Measurements from ENCODE around the gene CASK. TPM values are rescaled to one million over a fixed set of nuclear protein-coding genes. Genes with fewer than 3 reads are reported as not detected.

CASK gene
- total RNA-seq, 2 experiments from 2014 or later: 39.9 to 44.6 TPM

DNA sequence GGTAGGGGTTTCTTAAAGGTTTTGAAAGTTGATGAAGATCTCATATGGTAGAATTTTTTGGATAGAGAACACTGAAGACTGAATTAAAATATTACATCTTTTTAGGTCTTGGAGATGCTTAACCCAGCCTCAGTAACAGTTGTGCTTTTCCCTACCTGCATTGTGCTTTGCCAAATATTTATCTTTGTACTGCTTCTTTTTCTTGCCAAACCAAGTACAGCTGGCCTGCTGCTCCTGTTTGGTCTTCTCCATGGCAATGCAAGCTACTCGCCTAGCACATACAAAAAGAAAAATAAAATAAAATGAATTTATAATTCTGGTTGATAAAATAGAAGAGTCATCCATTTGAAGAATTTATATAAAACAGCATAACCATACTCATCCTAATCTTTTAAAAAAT is 380.8 kb downstream of the CASK start:
- Mint-ChIP-seq H3K27ac (no peak overlapping the region), H3K4me1 (ENCODE audit: low read depth) (no peaks in the 10 kb centered on the region), H3K27me3 (no peaks in the 10 kb centered on the region), H3K9me3 (no peaks in the 10 kb centered on the region), H3K4me3 (no peak overlapping the region), H3K36me3 (ENCODE audit: low read depth) (peaks cover 51% of the 10 kb centered on the region)
- Histone ChIP-seq H3K27ac (ENCODE audit: low read depth in 1 of 2, low read length in 2 of 2) (no peak overlapping the region), H3K4me1 (ENCODE audit: insufficient read depth, low read length) (no peaks in the 10 kb centered on the region), H3K27me3 (ENCODE audit: control insufficient read depth in 1 of 2, insufficient read depth in 2 of 2, low read length in 2 of 2) (no peaks in the 10 kb centered on the region), H3K36me3 (ENCODE audit: insufficient read depth, low read length) (peaks cover 17% of the 10 kb centered on the region), H3K4me3 (ENCODE audit: low read length) (no peak overlapping the region), H3K9me3 (ENCODE audit: control insufficient read depth in 1 of 2, insufficient read depth in 1 of 2, low read length in 2 of 2) (no peaks in the 10 kb centered on the region)
- ATAC-seq (ENCODE audit: poor library complexity) (no peak), DNase-seq (no peak)
- ChIA-PET CTCF (no interaction called here), POLR2A (no interaction called here)
- TF ChIP-seq, protein P1, sequence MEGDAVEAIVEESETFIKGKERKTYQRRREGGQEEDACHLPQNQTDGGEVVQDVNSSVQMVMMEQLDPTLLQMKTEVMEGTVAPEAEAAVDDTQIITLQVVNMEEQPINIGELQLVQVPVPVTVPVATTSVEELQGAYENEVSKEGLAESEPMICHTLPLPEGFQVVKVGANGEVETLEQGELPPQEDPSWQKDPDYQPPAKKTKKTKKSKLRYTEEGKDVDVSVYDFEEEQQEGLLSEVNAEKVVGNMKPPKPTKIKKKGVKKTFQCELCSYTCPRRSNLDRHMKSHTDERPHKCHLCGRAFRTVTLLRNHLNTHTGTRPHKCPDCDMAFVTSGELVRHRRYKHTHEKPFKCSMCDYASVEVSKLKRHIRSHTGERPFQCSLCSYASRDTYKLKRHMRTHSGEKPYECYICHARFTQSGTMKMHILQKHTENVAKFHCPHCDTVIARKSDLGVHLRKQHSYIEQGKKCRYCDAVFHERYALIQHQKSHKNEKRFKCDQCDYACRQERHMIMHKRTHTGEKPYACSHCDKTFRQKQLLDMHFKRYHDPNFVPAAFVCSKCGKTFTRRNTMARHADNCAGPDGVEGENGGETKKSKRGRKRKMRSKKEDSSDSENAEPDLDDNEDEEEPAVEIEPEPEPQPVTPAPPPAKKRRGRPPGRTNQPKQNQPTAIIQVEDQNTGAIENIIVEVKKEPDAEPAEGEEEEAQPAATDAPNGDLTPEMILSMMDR (IDR thresholded peaks at IDR 0.05): no peak
- intact Hi-C loops (cut with DNase I, micrococcal nuclease): no loop called here

DNA sequence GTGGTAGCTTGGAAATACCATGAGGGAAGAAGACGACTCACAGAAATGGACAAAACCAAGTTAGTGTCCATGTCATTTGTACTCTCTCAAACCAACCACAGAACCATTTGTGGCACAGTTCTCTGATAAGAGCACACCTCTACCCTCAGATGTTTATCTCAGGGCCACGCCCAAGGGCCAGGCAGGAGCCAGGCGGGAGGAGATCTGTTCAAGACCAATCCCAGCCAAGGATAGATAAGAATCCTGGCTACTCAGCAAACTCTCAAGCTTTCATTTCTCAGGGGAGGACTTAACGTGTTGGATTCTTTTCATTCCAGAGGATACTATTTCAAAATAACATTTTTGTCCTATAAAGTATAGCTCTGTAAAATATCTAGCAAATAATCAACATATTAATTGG is 381.2 kb downstream of the CASK start:
- intact Hi-C loops (cut with DNase I, micrococcal nuclease): no loop called here
- H3K27ac Mint-ChIP-seq: no peak overlapping the region
- ChIA-PET CTCF (no interaction called here), POLR2A (no interaction called here)
- H3K36me3 Mint-ChIP-seq (ENCODE audit: low read depth): peaks cover 51% of the 10 kb centered on the region
- ATAC-seq (ENCODE audit: poor library complexity) (no peak), DNase-seq (no peak)
- H3K27me3 ChIP-seq (ENCODE audit: control insufficient read depth in 1 of 2, insufficient read depth in 2 of 2, low read length in 2 of 2): no peaks in the 10 kb centered on the region
- H3K27ac ChIP-seq (ENCODE audit: low read depth in 1 of 2, low read length in 2 of 2): no peak overlapping the region
- TF ChIP-seq, protein P1 (IDR thresholded peaks at IDR 0.05): no peak
- H3K4me3 Mint-ChIP-seq: no peak overlapping the region
- peaks cover 17% of the 10 kb centered on the region for H3K36me3 ChIP-seq (ENCODE audit: insufficient read depth, low read length)
- H3K27me3 Mint-ChIP-seq: no peaks in the 10 kb centered on the region
- H3K9me3 ChIP-seq (ENCODE audit: control insufficient read depth in 1 of 2, insufficient read depth in 1 of 2, low read length in 2 of 2): no peaks in the 10 kb centered on the region
- H3K4me3 ChIP-seq (ENCODE audit: low read length): no peak overlapping the region
- no peaks in the 10 kb centered on the region for H3K4me1 ChIP-seq (ENCODE audit: insufficient read depth, low read length)
- H3K4me1 Mint-ChIP-seq (ENCODE audit: low read depth): no peaks in the 10 kb centered on the region
- H3K9me3 Mint-ChIP-seq: no peaks in the 10 kb centered on the region

DNA sequence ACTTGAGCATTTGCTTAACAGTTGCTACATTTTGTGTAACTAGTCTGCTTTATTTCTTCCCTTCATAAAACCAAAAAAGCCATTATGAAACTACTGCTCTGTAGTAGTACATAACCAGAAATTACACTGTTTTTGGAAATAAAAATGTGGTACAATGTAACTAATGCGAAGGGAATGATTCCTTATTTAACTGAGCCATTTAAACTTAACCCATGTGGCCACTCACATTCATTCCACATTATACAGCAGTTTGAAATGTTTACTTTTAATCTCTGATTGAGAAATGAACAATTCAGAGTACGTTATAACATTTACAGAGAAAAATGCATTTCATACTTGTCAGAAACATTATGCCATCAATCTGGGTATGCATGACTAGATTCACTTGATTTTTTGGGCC is 382.0 kb downstream of the CASK start:
- no peak for ATAC-seq (ENCODE audit: poor library complexity)
- H3K9me3 ChIP-seq (ENCODE audit: control insufficient read depth in 1 of 2, insufficient read depth in 1 of 2, low read length in 2 of 2): no peaks in the 10 kb centered on the region
- Mint-ChIP-seq H3K4me1 (ENCODE audit: low read depth) (no peaks in the 10 kb centered on the region), H3K36me3 (ENCODE audit: low read depth) (peaks cover 55% of the 10 kb centered on the region), H3K27ac (no peak overlapping the region), H3K27me3 (no peaks in the 10 kb centered on the region), H3K9me3 (no peaks in the 10 kb centered on the region), H3K4me3 (no peak overlapping the region)
- H3K4me1 ChIP-seq (ENCODE audit: insufficient read depth, low read length): no peaks in the 10 kb centered on the region
- no peak overlapping the region for H3K27ac ChIP-seq (ENCODE audit: low read depth in 1 of 2, low read length in 2 of 2)
- no peak for DNase-seq
- peaks cover 17% of the 10 kb centered on the region for H3K36me3 ChIP-seq (ENCODE audit: insufficient read depth, low read length)
- TF ChIP-seq, protein P1 (IDR thresholded peaks at IDR 0.05): no peak
- CTCF ChIA-PET: no interaction called here
- H3K27me3 ChIP-seq (ENCODE audit: control insufficient read depth in 1 of 2, insufficient read depth in 2 of 2, low read length in 2 of 2): no peaks in the 10 kb centered on the region
- POLR2A ChIA-PET: no interaction called here
- intact Hi-C loops (cut with DNase I, micrococcal nuclease): no loop called here
- H3K4me3 ChIP-seq (ENCODE audit: low read length): no peak overlapping the region
